Psoas muscle (tissue), 8 donors: ENCODE measurements around the gene KLK3. TPM values are rescaled to one million over a fixed set of nuclear protein-coding genes. Genes with fewer than 3 reads are reported as not detected.
A peak's percentile ranks its signal among the peaks of the same experiment; 100 is the strongest.

Source experiments
- ATAC-seq, 4 donors: fragments of 200-7000 bp; cut with Tn5 transposase; one replicate each; pipeline ENCODE4 v1.9.1; 2020; ENCODE audit warnings: moderate library complexity in 3 of 4, mild to moderate bottlenecking in 2 of 4
- DNase-seq, 2 donors: peaks; one replicate each; pipeline ENCODE4 v3.0.0-alpha.2; 2020
- H3K27ac ChIP-seq: fragments of 200-600 bp; one replicate; pipeline ENCODE4 v1.8.0; 2022
- H3K27me3 ChIP-seq, 3 donors: fragments of 200-600 bp in 1 of 3; one replicate each; pipeline versions ENCODE4 v1.6.1 to v1.8.0; 2013 to 2022; ENCODE audit warnings: low read length in 2 of 3, mild to moderate bottlenecking in 2 of 3, moderate library complexity in 1 of 3; ENCODE audit not compliant: insufficient read depth in 3 of 3
- H3K36me3 ChIP-seq, 2 donors: fragments of 200-600 bp in 1 of 2; one replicate each; pipeline versions ENCODE4 v1.6.1 to v1.8.0; 2013 to 2022; ENCODE audit warnings: low read depth in 1 of 2, mild to moderate bottlenecking in 1 of 2, moderate library complexity in 1 of 2; ENCODE audit not compliant: insufficient read depth in 1 of 2
- H3K4me1 ChIP-seq: fragments of 200-600 bp; one replicate; pipeline ENCODE4 v1.8.0; 2022
- H3K4me3 ChIP-seq: fragments of 200-600 bp; one replicate; pipeline ENCODE4 v1.8.0; 2022; ENCODE audit warnings: mild to moderate bottlenecking
- H3K9me3 ChIP-seq: fragments of 200-600 bp; one replicate; pipeline ENCODE4 v1.8.0; 2022
- WGBS, 3 donors: extraction: QIAGEN DNeasy Blood & Tissue Kit; methylation state at CpG; one replicate each; pipeline versions ENCODE4 v1.1.6 to v1.1.7; 2013; 5-methylcytosine and 5-hydroxymethylcytosine counted together
- intact Hi-C, 2 donors: fragments of 100-400 bp; cut with DNase I; formaldehyde crosslinking; loops; one replicate each; pipeline versions ENCODE4 v1.11.0 to v1.14.2; 2022
- polyA plus RNA-seq, 3 donors: library from polyadenylated mRNA; stranded (reverse); fragments of 200-250 nt; gene quantifications; one replicate each; pipeline ENCODE4 v1.2.3, GENCODE V29; 2013
- total RNA-seq, 4 donors: library from RNA; stranded (reverse); fragmentation: NEBNext Ultra II Directional in 2 of 4; extraction: Animal tissue kit (Norgen Biotek cat#: 25700) in 2 of 4; gene quantifications; one replicate each; pipeline versions ENCODE4 v1.2.1 to v1.2.4, GENCODE V29; 2021 to 2023
- TF ChIP-seq, protein P1 (sequence below): fragments of 200-600 bp; IDR thresholded peaks from one replicate; pipeline ENCODE4 v1.8.0; 2022; ENCODE audit warnings: antibody characterized with exemption
- donor health status: healthy with polysubstance abuse.
- donor health status: DM: no; HTN: no; CAD: no; lungs with moderate emphysema.
- donor health status: Bipolar disorder and iron deficiency.
- donor health status: healthy.
- donor health status: DM: yes; HTN: yes; CAD: no.
- donor health status: DM: no; HTN: no; CAD: no.
- donor health status: DM: no; HTN: no; CAD: no.
- donor health status: DM: yes; HTN: yes; CAD: no.

Gene KLK3
- total and polyA plus RNA-seq, 7 donors = not detected

DNA sequence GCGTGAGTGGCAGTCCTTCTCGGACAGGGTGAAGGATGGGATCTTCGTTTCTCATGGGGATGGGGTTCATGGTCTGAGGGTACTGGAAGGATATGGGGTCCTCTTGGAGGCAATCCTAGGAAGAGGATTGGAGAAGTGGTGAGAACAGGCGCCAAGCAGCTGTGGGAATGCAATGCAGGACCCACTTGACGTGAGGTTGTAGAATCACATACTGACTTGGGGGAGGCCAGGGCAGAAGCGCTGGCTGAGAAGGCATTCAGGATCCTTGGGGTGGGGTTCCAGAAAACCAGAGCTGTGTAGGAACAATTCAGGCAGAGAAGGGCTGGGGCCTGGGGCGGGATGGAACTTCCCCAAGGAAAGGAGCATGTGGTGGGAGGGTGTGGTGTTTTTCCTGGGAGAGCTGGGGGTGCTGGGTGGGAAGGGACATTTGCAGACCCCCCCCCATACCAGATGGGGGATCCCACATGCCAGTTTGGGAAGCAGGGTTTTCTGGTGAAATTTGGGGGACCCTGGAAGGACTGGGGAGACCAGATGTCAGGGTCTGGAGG lies 32.0 kb upstream of the KLK3 start:
- WGBS, 3 donors = 70 to 78% (median 74%) methylated on average over 7 of the region's 7 CpGs
- Histone ChIP-seq H3K27me3 (peaks cover 0 to 71% (median 23%) of the 10 kb centered on the region in 3 donors), H3K27ac (no peak overlapping the region), H3K4me3 (no peak overlapping the region), H3K36me3 (no peaks in the 10 kb centered on the region), H3K9me3 (no peaks in the 10 kb centered on the region), H3K4me1 (no peaks in the 10 kb centered on the region)
- intact Hi-C loops = no loop called here
- ATAC-seq (no peak), DNase-seq (no peak)
- TF ChIP-seq, protein P1, sequence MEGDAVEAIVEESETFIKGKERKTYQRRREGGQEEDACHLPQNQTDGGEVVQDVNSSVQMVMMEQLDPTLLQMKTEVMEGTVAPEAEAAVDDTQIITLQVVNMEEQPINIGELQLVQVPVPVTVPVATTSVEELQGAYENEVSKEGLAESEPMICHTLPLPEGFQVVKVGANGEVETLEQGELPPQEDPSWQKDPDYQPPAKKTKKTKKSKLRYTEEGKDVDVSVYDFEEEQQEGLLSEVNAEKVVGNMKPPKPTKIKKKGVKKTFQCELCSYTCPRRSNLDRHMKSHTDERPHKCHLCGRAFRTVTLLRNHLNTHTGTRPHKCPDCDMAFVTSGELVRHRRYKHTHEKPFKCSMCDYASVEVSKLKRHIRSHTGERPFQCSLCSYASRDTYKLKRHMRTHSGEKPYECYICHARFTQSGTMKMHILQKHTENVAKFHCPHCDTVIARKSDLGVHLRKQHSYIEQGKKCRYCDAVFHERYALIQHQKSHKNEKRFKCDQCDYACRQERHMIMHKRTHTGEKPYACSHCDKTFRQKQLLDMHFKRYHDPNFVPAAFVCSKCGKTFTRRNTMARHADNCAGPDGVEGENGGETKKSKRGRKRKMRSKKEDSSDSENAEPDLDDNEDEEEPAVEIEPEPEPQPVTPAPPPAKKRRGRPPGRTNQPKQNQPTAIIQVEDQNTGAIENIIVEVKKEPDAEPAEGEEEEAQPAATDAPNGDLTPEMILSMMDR = no peak

DNA sequence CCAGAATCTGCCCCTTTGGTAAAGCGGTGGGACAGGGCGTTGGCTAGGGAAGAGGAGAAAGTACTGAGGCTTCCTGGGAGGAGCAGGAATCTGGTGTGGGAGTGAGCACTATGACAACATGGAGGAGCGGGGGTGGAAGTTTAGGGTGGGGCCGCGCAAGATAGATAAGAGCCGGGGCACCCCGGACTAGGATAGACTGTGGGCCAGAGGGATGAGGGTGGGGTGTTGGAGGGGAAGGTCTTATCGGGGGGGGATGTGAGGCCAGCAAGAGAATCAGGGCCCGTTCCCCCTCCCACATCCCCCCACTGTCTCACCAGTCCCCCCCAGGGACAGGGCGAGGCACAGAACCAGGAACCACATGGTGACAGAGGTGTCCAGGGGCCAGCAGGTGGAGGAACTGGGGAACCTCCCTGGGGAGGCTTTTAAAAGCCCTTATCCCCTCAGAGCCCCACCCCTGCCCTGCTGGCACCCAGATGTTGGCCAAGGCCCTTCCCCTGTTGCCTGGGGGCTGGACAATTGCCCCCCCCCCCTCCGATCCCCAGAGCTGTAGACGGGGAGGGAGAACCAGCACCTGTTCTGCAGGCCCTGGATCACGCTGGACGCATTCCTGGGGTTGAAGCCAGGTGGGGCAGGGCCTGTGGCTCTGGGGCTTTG lies 31.2 kb upstream of the KLK3 start, which contains the start of gene KLK1:
KLK1 (minus strand) TSS at position 399 of the 654 bp plus-strand sequence; CDS start at position 360, 39 bp downstream.
- H3K9me3 ChIP-seq = no peaks in the 10 kb centered on the region
- no peaks in the 10 kb centered on the region for H3K36me3 ChIP-seq
- TF ChIP-seq, protein P1 = no peak
- no peak within 1 kb of the TSS for H3K4me3 ChIP-seq
- no peak for DNase-seq
- peaks cover 0 to 63% (median 16%) of the 10 kb centered on the region in 3 donors for H3K27me3 ChIP-seq
- no peak within 1 kb of the TSS for H3K27ac ChIP-seq
- WGBS, 3 donors = 46 to 62% (median 50%) methylated on average over 8 to 14 of the region's 14 CpGs
- H3K4me1 ChIP-seq = no peaks in the 10 kb centered on the region
- intact Hi-C loops = no loop called here
- no peak for ATAC-seq

DNA sequence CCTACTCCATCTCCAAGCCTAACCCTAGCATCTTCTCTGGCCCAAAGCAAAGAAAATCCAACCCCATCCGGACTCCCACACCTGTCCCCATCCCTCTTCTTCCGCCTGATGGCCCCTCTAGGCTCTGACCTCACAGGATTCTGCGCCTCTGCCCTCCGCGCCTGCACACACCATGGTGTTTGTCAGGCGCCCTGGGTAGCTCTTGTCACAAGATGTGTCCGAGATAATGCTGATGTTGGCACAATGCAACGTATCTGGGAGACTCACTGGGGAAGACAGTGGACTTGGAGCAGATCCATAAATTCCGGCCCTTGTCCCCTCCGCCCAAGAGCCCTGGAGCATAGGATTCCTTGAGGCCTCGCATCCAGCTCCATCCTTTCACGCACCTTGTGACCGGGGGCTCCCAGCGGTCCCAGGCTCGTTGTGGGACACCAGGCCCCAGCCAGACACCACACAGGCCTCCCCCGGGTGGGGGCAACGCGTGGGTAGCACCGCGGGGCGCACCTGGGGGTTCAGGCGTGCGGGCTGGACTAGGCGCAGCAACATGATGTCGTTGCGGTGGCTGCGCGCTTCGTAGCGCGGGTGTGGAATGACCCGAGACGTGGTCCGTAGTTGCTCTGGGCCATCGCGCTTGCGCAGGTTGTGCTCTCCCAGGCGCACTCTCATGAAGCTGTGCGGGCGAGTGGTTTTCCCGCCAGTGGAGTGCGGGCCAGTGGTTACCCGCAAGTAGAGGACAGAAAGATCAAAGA lies 28.0 kb upstream of the KLK3 start:
- H3K27ac ChIP-seq = no peak overlapping the region
- TF ChIP-seq, protein P1 = no peak
- H3K4me1 ChIP-seq = no peaks in the 10 kb centered on the region
- peak in 1 of 2 donors; percentile 10 for DNase-seq
- intact Hi-C loops = no loop called here
- peaks cover 0 to 38% (median 3%) of the 10 kb centered on the region in 3 donors for H3K27me3 ChIP-seq
- H3K4me3 ChIP-seq = no peak overlapping the region
- 73 to 79% (median 77%) methylated on average over 40 to 43 of the region's 43 CpGs for WGBS, 3 donors
- no peak for ATAC-seq
- no peaks in the 10 kb centered on the region for H3K36me3 ChIP-seq
- H3K9me3 ChIP-seq = no peaks in the 10 kb centered on the region

DNA sequence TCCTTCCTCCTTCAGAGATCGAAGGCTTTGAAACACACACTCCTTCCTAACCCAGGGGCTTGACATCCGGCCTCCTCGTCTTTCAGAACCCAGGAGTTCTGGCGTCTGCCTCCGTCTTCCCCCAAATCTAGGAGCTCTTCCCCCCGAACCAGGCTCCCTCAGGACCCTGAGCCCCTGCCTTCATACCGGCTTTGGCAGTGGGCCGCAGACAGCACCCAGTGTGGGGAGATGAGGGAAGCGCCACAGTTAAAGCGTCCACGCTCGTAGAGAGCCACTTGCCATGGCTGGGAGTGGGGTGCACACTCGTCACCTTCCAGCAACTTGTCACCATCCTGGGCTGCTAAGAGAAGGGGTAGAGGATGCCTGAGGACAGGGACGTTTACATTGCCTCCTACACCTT lies 27.2 kb upstream of the KLK3 start:
- Histone ChIP-seq H3K27ac (no peak overlapping the region), H3K36me3 (no peaks in the 10 kb centered on the region), H3K9me3 (no peaks in the 10 kb centered on the region), H3K4me1 (no peaks in the 10 kb centered on the region), H3K4me3 (no peak overlapping the region), H3K27me3 (peaks cover 0 to 31% (median 0%) of the 10 kb centered on the region in 3 donors)
- WGBS, 3 donors = 73 to 76% (median 73%) methylated on average over 14 of the region's 14 CpGs
- ATAC-seq (no peak), DNase-seq (no peak)
- intact Hi-C loops = no loop called here
- TF ChIP-seq, protein P1 = no peak
